ENCODE measurements around the gene ALG14. TPM values are rescaled to one million over a fixed set of nuclear protein-coding genes. Genes with fewer than 3 reads are reported as not detected.

The ALG14 gene
- total RNA-seq, 1 donor from 2014 or later: 5.0 TPM

GRCh38 chr1:95108792-95109191 lies 36.0 kb upstream of the ALG14 start:
- Mint-ChIP-seq H3K27ac (no peak overlapping the region), H3K9me3 (no peaks in the 10 kb centered on the region), H3K4me3 (no peak overlapping the region), H3K36me3 (no peaks in the 10 kb centered on the region), H3K4me1 (ENCODE audit: unreplicated experiment) (no peaks in the 10 kb centered on the region), H3K27me3 (peaks cover 6% of the 10 kb centered on the region)
- TF ChIP-seq, protein P1, sequence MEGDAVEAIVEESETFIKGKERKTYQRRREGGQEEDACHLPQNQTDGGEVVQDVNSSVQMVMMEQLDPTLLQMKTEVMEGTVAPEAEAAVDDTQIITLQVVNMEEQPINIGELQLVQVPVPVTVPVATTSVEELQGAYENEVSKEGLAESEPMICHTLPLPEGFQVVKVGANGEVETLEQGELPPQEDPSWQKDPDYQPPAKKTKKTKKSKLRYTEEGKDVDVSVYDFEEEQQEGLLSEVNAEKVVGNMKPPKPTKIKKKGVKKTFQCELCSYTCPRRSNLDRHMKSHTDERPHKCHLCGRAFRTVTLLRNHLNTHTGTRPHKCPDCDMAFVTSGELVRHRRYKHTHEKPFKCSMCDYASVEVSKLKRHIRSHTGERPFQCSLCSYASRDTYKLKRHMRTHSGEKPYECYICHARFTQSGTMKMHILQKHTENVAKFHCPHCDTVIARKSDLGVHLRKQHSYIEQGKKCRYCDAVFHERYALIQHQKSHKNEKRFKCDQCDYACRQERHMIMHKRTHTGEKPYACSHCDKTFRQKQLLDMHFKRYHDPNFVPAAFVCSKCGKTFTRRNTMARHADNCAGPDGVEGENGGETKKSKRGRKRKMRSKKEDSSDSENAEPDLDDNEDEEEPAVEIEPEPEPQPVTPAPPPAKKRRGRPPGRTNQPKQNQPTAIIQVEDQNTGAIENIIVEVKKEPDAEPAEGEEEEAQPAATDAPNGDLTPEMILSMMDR (conservative IDR thresholded peaks at IDR 0.05): no peak
- DNase-seq (ENCODE audit: extremely low spot score, unreplicated experiment): no peak

DNA sequence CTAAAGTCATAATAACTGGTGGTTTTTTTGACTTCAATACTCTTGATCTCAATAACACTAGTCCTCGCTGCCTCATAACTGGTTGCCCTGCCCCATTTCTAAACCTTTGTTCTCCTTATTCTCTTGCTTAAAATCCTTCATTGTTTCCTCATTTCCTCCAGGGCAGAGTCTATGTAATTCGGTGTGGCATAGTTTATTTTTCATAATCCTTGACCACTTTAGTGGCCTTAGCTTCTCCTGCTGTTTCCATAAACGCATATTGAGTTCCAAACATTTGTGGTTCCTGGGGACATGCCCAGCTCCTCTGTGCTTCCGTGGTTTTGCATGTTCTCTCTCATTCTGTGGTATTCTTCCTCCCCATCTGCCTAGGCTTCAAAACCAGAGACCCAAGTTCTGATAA lies 25.4 kb upstream of the ALG14 start:
- DNase-seq (ENCODE audit: extremely low spot score, unreplicated experiment): no peak
- Mint-ChIP-seq H3K27ac (no peak overlapping the region), H3K36me3 (no peaks in the 10 kb centered on the region), H3K27me3 (peaks cover 1% of the 10 kb centered on the region), H3K4me1 (ENCODE audit: unreplicated experiment) (no peaks in the 10 kb centered on the region), H3K4me3 (no peak overlapping the region), H3K9me3 (no peaks in the 10 kb centered on the region)
- TF ChIP-seq, protein P1 (conservative IDR thresholded peaks at IDR 0.05): no peak

DNA sequence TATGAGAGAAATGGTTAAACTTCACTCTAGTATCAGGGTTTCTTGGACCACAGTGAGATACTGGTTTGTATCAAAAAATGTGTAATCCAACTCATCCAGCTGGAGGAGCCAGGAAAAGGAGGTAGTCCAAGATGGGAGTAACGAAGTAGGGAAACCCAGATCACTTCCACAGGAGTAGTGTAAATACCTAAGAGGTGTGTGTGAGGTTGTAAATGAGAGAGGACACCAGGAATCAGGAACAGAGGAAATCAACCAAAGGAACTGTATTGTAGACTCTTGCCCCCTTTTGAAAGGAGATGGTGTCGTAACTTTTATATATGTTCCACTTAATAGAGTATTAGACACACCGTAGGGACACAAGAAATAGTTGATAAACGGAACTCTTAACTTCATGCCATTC lies 24.7 kb upstream of the ALG14 start:
- H3K27me3 Mint-ChIP-seq: no peaks in the 10 kb centered on the region
- TF ChIP-seq, protein P1 (conservative IDR thresholded peaks at IDR 0.05): no peak
- no peaks in the 10 kb centered on the region for H3K36me3 Mint-ChIP-seq
- no peak overlapping the region for H3K4me3 Mint-ChIP-seq
- no peak for DNase-seq (ENCODE audit: extremely low spot score, unreplicated experiment)
- no peaks in the 10 kb centered on the region for H3K4me1 Mint-ChIP-seq (ENCODE audit: unreplicated experiment)
- no peak overlapping the region for H3K27ac Mint-ChIP-seq
- H3K9me3 Mint-ChIP-seq: no peaks in the 10 kb centered on the region

DNA sequence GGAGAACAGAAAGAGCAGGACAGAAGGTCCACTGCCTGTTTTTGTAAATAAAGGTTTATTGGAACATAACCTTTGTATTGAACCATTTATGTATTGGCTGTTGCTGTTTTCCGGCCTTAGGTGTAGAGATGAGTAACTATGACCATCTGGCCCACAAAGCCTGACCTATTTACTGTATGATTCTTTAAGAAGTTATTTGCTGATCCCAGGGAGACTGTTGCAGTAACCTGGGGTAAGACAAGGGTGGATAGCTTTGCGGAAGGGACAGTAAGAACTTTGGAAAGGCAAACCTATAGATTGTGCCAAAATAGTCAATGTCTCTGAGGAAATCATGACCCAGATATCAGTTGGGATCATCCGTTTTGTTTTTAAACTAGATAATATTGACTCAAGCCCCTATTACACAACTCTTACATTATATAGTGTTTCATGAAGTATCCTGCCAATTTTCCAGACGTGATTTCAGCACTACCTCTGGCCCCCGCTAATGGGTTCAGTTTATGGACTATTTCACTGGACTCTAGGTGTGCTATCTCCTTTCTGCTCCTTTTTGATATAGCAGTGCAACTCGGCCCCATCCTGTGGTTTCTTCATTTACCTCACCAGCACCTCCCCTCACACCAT lies 23.6 kb upstream of the ALG14 start:
- H3K36me3 Mint-ChIP-seq: no peaks in the 10 kb centered on the region
- no peak for DNase-seq (ENCODE audit: extremely low spot score, unreplicated experiment)
- no peak overlapping the region for H3K4me3 Mint-ChIP-seq
- TF ChIP-seq, protein P1 (conservative IDR thresholded peaks at IDR 0.05): no peak
- no peaks in the 10 kb centered on the region for H3K27me3 Mint-ChIP-seq
- no peaks in the 10 kb centered on the region for H3K4me1 Mint-ChIP-seq (ENCODE audit: unreplicated experiment)
- no peaks in the 10 kb centered on the region for H3K9me3 Mint-ChIP-seq
- H3K27ac Mint-ChIP-seq: no peak overlapping the region

DNA sequence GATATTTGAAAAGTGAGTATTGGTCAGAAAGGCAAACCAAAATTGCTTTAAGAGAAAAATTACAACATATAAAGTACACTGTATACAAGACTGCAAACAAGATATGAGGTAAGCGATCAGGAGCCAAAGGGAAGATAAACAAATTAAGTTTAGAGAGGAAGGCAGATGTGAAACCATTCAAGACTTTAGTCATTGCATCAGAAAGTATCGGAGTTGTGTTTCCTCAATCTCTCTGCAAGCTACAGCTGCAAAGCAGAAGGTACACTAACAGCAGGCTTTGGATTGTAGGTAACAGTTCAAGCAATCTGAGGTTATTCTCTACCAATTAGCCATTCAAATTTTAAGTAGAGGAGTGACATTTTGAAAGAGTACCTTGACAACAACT lies 23.1 kb upstream of the ALG14 start:
- Mint-ChIP-seq H3K27ac (no peak overlapping the region), H3K4me3 (no peak overlapping the region), H3K9me3 (no peaks in the 10 kb centered on the region), H3K36me3 (no peaks in the 10 kb centered on the region), H3K4me1 (ENCODE audit: unreplicated experiment) (no peaks in the 10 kb centered on the region), H3K27me3 (no peaks in the 10 kb centered on the region)
- TF ChIP-seq, protein P1 (conservative IDR thresholded peaks at IDR 0.05): no peak
- no peak for DNase-seq (ENCODE audit: extremely low spot score, unreplicated experiment)

- DNase-seq (ENCODE audit: extremely low spot score, unreplicated experiment): no peak
- TF ChIP-seq, protein P1 (conservative IDR thresholded peaks at IDR 0.05): no peak
- Mint-ChIP-seq H3K27ac (no peak overlapping the region), H3K9me3 (no peaks in the 10 kb centered on the region), H3K4me1 (ENCODE audit: unreplicated experiment) (no peaks in the 10 kb centered on the region), H3K4me3 (no peak overlapping the region), H3K36me3 (no peaks in the 10 kb centered on the region), H3K27me3 (no peaks in the 10 kb centered on the region)
These were observed 22.2 kb upstream of the ALG14 start for GRCh38 chr1:95094923-95095322.
